ENCODE data around the gene GBF1. TPM values are rescaled to one million over a fixed set of nuclear protein-coding genes. Genes with fewer than 3 reads are reported as not detected.

GBF1 gene
- total and polyA plus RNA-seq, 10 of the 15 experiments (the other 5 are each of a cell fraction or from before 2014, with no cell fraction given) = 0.82 to 42.0 (median 21.8) TPM

GRCh38 chr10:102376901-102377300, 131.6 kb downstream of the GBF1 start:
- no peaks in the 10 kb centered on the region for H3K9me3 ChIP-seq (replicated peaks; ENCODE audit: control insufficient read depth, insufficient read depth, low read length)
- ChIA-PET RAD21 (ENCODE audit: unreplicated experiment) (no interaction called here), CTCF (no interaction called here), SMC1A (ENCODE audit: uncharacterized antibody, unreplicated experiment) (no interaction called here), POLR2A (no interaction called here)
- no peak overlapping the region for H3K4me2 ChIP-seq (ENCODE audit: control insufficient read depth, insufficient read depth)
- H3K4me3 ChIP-seq = no peak overlapping the region
- no peaks in the 10 kb centered on the region for H3K27me3 ChIP-seq (replicated peaks in 1 of 2; ENCODE audit: control insufficient read depth in 2 of 2, insufficient read depth in 2 of 2, low read length in 1 of 2)
- in situ Hi-C loops (cut with MboI) = no loop called here
- ATAC-seq (no peak), DNase-seq (ENCODE audit: low read depth, low spot score) (no peak), FAIRE-seq (no peak)
- BruUV-seq (replicated peaks) = no TSS peak
- H3K4me1 ChIP-seq (ENCODE audit: control insufficient read depth, insufficient read depth, low read length) = no peaks in the 10 kb centered on the region
- no peak overlapping the region for H2AFZ ChIP-seq (ENCODE audit: control insufficient read depth, low read depth, low read length)
- intact Hi-C loops (cut with micrococcal nuclease; ENCODE audit: unreplicated experiment) = no loop called here
- no peak overlapping the region for H3K9ac ChIP-seq (ENCODE audit: control insufficient read depth, insufficient read depth, low read length)
- no peak overlapping the region for H3K27ac ChIP-seq (ENCODE audit: control insufficient read depth, insufficient read depth)
- peaks cover 17 to 22% of the 10 kb centered on the region in 2 experiments for H3K36me3 ChIP-seq (ENCODE audit: control insufficient read depth in 2 of 2, insufficient read depth in 2 of 2, low read length in 1 of 2)
- WGBS (ENCODE audit: insufficient coverage, insufficient replicate concordance, low lambda C conversion rate, missing lambda C conversion rate) = 94% methylated on average over 12 of the region's 12 CpGs
- no peaks in the 10 kb centered on the region for H4K20me1 ChIP-seq (ENCODE audit: control insufficient read depth, insufficient read depth)
- H3K79me2 ChIP-seq (ENCODE audit: control insufficient read depth, insufficient read depth, low read length) = no peaks in the 10 kb centered on the region
- TF ChIP-seq YBX1 (IDR thresholded peaks at IDR 0.05) = no peak
- TF ChIP-seq ATF3 (IDR thresholded peaks at IDR 0.05; ENCODE audit: borderline replicate concordance, extremely low read depth, low read depth, low read length) = no peak
- TF ChIP-seq HDAC6 (IDR thresholded peaks at IDR 0.05; ENCODE audit: unreplicated experiment) = no peak
- no peak for TF ChIP-seq IRF4 (IDR thresholded peaks at IDR 0.05; ENCODE audit: low read depth, low read length)
- TF ChIP-seq CREB1 (IDR thresholded peaks at IDR 0.05; ENCODE audit: low read depth) = no peak
- no peak for TF ChIP-seq SREBF1 (IDR thresholded peaks at IDR 0.05; ENCODE audit: low read length)
- TF ChIP-seq REST (IDR thresholded peaks at IDR 0.05; ENCODE audit: low read depth, low read length) = no peak
- no peak for TF ChIP-seq ZNF622 (IDR thresholded peaks at IDR 0.05)
- no peak for TF ChIP-seq ZBTB11 (CRISPR knock-in tag; IDR thresholded peaks at IDR 0.05)
- TF ChIP-seq CTCF (IDR thresholded peaks at IDR 0.05 in 2 of 3, conservative IDR thresholded peaks at IDR 0.05 in 1 of 3; ENCODE audit: control insufficient read depth in 2 of 3, extremely low read depth in 1 of 3, insufficient read depth in 1 of 3, low read depth in 3 of 3, low read length in 3 of 3) = no peak
- TF ChIP-seq BMI1 (IDR thresholded peaks at IDR 0.05; ENCODE audit: borderline replicate concordance) = no peak
- TF ChIP-seq MXI1 (IDR thresholded peaks at IDR 0.05; ENCODE audit: low read depth, low read length) = no peak

Data from GM12878 (cell line).